ENCODE measurements around the gene OR51I1.

OR51I1 gene

GRCh38 chr11:5441414-5441813 lies at the start of gene OR51I1:
Gene OR51I1, minus strand, starts transcription at chr11:5441514. Its CDS starts 0 bp downstream, at chr11:5441514.
- no peak for DNase-seq (ENCODE audit: low spot score)

GRCh38 chr11:5489576-5490357 lies 48.5 kb upstream of the OR51I1 start:
- DNase-seq (ENCODE audit: low spot score): no peak

GRCh38 chr11:5488798-5489399 lies 47.6 kb upstream of the OR51I1 start:
- DNase-seq (ENCODE audit: low spot score): no peak

- no peak for DNase-seq (ENCODE audit: low spot score)
Observed at GRCh38 chr11:5488385-5488784, 47.1 kb upstream of the OR51I1 start, which contains the start of gene OR52D1. Gene OR52D1, plus strand, starts transcription at chr11:5488685. Its CDS starts 22 bp downstream, at chr11:5488707.

- no peak for DNase-seq (ENCODE audit: low spot score)
Observed at GRCh38 chr11:5486421-5486820, 45.1 kb upstream of the OR51I1 start.

GRCh38 chr11:5486003-5486402 lies 44.7 kb upstream of the OR51I1 start:
- DNase-seq (ENCODE audit: low spot score): no peak

- DNase-seq (ENCODE audit: low spot score): peak; percentile 60
Observed at GRCh38 chr11:5476186-5476819, 35.0 kb upstream of the OR51I1 start.

- no peak for DNase-seq (ENCODE audit: low spot score)
Observed at GRCh38 chr11:5473921-5474320, 32.6 kb upstream of the OR51I1 start.

- no peak for DNase-seq (ENCODE audit: low spot score)
Observed at GRCh38 chr11:5467527-5467926, 26.2 kb upstream of the OR51I1 start.

- no peak for DNase-seq (ENCODE audit: low spot score)
Observed at GRCh38 chr11:5460983-5461621, 19.8 kb upstream of the OR51I1 start.

GRCh38 chr11:5449432-5449831 lies 8.1 kb upstream of the OR51I1 start:
- DNase-seq (ENCODE audit: low spot score): no peak

- no peak for DNase-seq (ENCODE audit: low spot score)
Observed at GRCh38 chr11:5449023-5449422, 7.7 kb upstream of the OR51I1 start, which contains the start of gene OR51I2. Gene OR51I2, plus strand, starts transcription at chr11:5449323. Its CDS starts 4,166 bp downstream, at chr11:5453489.

- no peak for DNase-seq (ENCODE audit: low spot score)
Observed at GRCh38 chr11:5443835-5444393, 2.6 kb upstream of the OR51I1 start.

- no peak for DNase-seq (ENCODE audit: low spot score)
Observed at GRCh38 chr11:5423131-5423530, 18.2 kb downstream of the OR51I1 start.

GRCh38 chr11:5421811-5422210 lies 19.5 kb downstream of the OR51I1 start, which contains the start of gene OR51Q1:
Gene OR51Q1, plus strand, starts transcription at chr11:5422111. Its CDS starts 90 bp downstream, at chr11:5422201.
- DNase-seq (ENCODE audit: low spot score): no peak

- no peak for DNase-seq (ENCODE audit: low spot score)
Observed at GRCh38 chr11:5420993-5421392, 20.3 kb downstream of the OR51I1 start.

GRCh38 chr11:5405173-5405572 lies 36.1 kb downstream of the OR51I1 start:
- no peak for DNase-seq (ENCODE audit: low spot score)

- no peak for DNase-seq (ENCODE audit: low spot score)
Observed at GRCh38 chr11:5398936-5399335, 42.4 kb downstream of the OR51I1 start.

- DNase-seq (ENCODE audit: low spot score): no peak
Observed at GRCh38 chr11:5394091-5394490, 47.2 kb downstream of the OR51I1 start.

Data from COLO829 (cell line).